ENCODE results near the gene PEDS1.
A peak's percentile ranks its signal among the peaks of the same experiment; 100 is the strongest.
"Not testable (repeated sequence)": the region's sequence is repeated elsewhere in the genome, so short reads cannot be mapped to it uniquely, and the experiment has no call there.

The PEDS1 gene

GRCh38 chr20:50182346-50182745, 28.8 kb upstream of the PEDS1 start:
- H3K27me3 Mint-ChIP-seq, result peaks cover 23% of the 10 kb centered on the region
- peaks cover 5% of the 10 kb centered on the region for H3K4me1 Mint-ChIP-seq (ENCODE audit: low read depth)
- H3K4me3 Mint-ChIP-seq, result no peak overlapping the region
- H3K27ac Mint-ChIP-seq, result no peak overlapping the region
- no peaks in the 10 kb centered on the region for H3K9me3 Mint-ChIP-seq
- H3K36me3 Mint-ChIP-seq (ENCODE audit: low read depth), result no peaks in the 10 kb centered on the region

- no peaks in the 10 kb centered on the region for H3K36me3 Mint-ChIP-seq (ENCODE audit: low read depth)
- no peak overlapping the region for H3K27ac Mint-ChIP-seq
- H3K9me3 Mint-ChIP-seq, result no peaks in the 10 kb centered on the region
- peaks cover 23% of the 10 kb centered on the region for H3K27me3 Mint-ChIP-seq
- no peak overlapping the region for H3K4me3 Mint-ChIP-seq
- peaks cover 4% of the 10 kb centered on the region for H3K4me1 Mint-ChIP-seq (ENCODE audit: low read depth)
Observed at GRCh38 chr20:50181344-50181743, 27.8 kb upstream of the PEDS1 start.

GRCh38 chr20:50178672-50179071, 25.1 kb upstream of the PEDS1 start:
- H3K9me3 Mint-ChIP-seq; H3K36me3 Mint-ChIP-seq (ENCODE audit: low read depth); H3K27ac Mint-ChIP-seq; H3K4me1 Mint-ChIP-seq (ENCODE audit: low read depth); H3K4me3 Mint-ChIP-seq; H3K27me3 Mint-ChIP-seq: not testable (repeated sequence)

GRCh38 chr20:50175938-50176933, 22.7 kb upstream of the PEDS1 start:
- Mint-ChIP-seq H3K27ac (no peak overlapping the region), H3K27me3 (peaks cover 9% of the 10 kb centered on the region), H3K4me3 (no peak overlapping the region), H3K9me3 (no peaks in the 10 kb centered on the region), H3K4me1 (ENCODE audit: low read depth) (peaks cover 3% of the 10 kb centered on the region), H3K36me3 (ENCODE audit: low read depth) (no peaks in the 10 kb centered on the region)

- Mint-ChIP-seq H3K4me1 (ENCODE audit: low read depth) (peaks cover 3% of the 10 kb centered on the region), H3K36me3 (ENCODE audit: low read depth) (no peaks in the 10 kb centered on the region), H3K9me3 (no peaks in the 10 kb centered on the region), H3K4me3 (no peak overlapping the region), H3K27me3 (peaks cover 14% of the 10 kb centered on the region), H3K27ac (no peak overlapping the region)
Observed at GRCh38 chr20:50174456-50174855, 20.9 kb upstream of the PEDS1 start.

GRCh38 chr20:50172347-50173013, 19.0 kb upstream of the PEDS1 start:
- no peaks in the 10 kb centered on the region for H3K36me3 Mint-ChIP-seq (ENCODE audit: low read depth)
- H3K4me3 Mint-ChIP-seq, result no peak overlapping the region
- H3K9me3 Mint-ChIP-seq, result no peaks in the 10 kb centered on the region
- peaks cover 14% of the 10 kb centered on the region for H3K27me3 Mint-ChIP-seq
- no peak overlapping the region for H3K27ac Mint-ChIP-seq
- no peaks in the 10 kb centered on the region for H3K4me1 Mint-ChIP-seq (ENCODE audit: low read depth)

GRCh38 chr20:50170549-50171220, 17.2 kb upstream of the PEDS1 start:
- Mint-ChIP-seq H3K4me1 (ENCODE audit: low read depth) (peaks cover 8% of the 10 kb centered on the region), H3K9me3 (no peaks in the 10 kb centered on the region), H3K27ac (no peak overlapping the region), H3K4me3 (no peak overlapping the region), H3K27me3 (peaks cover 14% of the 10 kb centered on the region), H3K36me3 (ENCODE audit: low read depth) (no peaks in the 10 kb centered on the region)

GRCh38 chr20:50169329-50169823, 15.9 kb upstream of the PEDS1 start:
- Mint-ChIP-seq H3K27me3 (peaks cover 14% of the 10 kb centered on the region), H3K36me3 (ENCODE audit: low read depth) (no peaks in the 10 kb centered on the region), H3K27ac (no peak overlapping the region), H3K4me1 (ENCODE audit: low read depth) (peaks cover 11% of the 10 kb centered on the region), H3K4me3 (no peak overlapping the region), H3K9me3 (no peaks in the 10 kb centered on the region)

GRCh38 chr20:50165684-50166554, 12.4 kb upstream of the PEDS1 start:
- Mint-ChIP-seq H3K27me3 (peaks cover 4% of the 10 kb centered on the region), H3K4me3 (peak overlapping the region; percentile 58), H3K9me3 (no peaks in the 10 kb centered on the region), H3K27ac (peak overlapping the region; percentile 10), H3K36me3 (ENCODE audit: low read depth) (no peaks in the 10 kb centered on the region), H3K4me1 (ENCODE audit: low read depth) (peaks cover 11% of the 10 kb centered on the region)

- H3K4me1 Mint-ChIP-seq (ENCODE audit: low read depth), result peaks cover 11% of the 10 kb centered on the region
- H3K27me3 Mint-ChIP-seq, result no peaks in the 10 kb centered on the region
- no peak overlapping the region for H3K4me3 Mint-ChIP-seq
- no peak overlapping the region for H3K27ac Mint-ChIP-seq
- no peaks in the 10 kb centered on the region for H3K36me3 Mint-ChIP-seq (ENCODE audit: low read depth)
- H3K9me3 Mint-ChIP-seq, result no peaks in the 10 kb centered on the region
Observed at GRCh38 chr20:50163570-50164317, 10.2 kb upstream of the PEDS1 start.

GRCh38 chr20:50161494-50161893, 8.0 kb upstream of the PEDS1 start:
- peaks cover 11% of the 10 kb centered on the region for H3K4me1 Mint-ChIP-seq (ENCODE audit: low read depth)
- not testable (repeated sequence) for H3K9me3 Mint-ChIP-seq; H3K27ac Mint-ChIP-seq; H3K36me3 Mint-ChIP-seq (ENCODE audit: low read depth); H3K27me3 Mint-ChIP-seq; H3K4me3 Mint-ChIP-seq

- H3K27ac Mint-ChIP-seq, result peak overlapping the region; percentile 83
- peaks cover 44% of the 10 kb centered on the region for H3K4me1 Mint-ChIP-seq (ENCODE audit: low read depth)
- H3K4me3 Mint-ChIP-seq, result peak overlapping the region; percentile 81
- H3K27me3 Mint-ChIP-seq, result no peaks in the 10 kb centered on the region
- peaks cover 10% of the 10 kb centered on the region for H3K36me3 Mint-ChIP-seq (ENCODE audit: low read depth)
- H3K9me3 Mint-ChIP-seq, result no peaks in the 10 kb centered on the region
Observed at GRCh38 chr20:50153153-50153499, 397 bp downstream of the PEDS1 start.

- Mint-ChIP-seq H3K27ac (peak overlapping the region; percentile 83), H3K27me3 (no peaks in the 10 kb centered on the region), H3K36me3 (ENCODE audit: low read depth) (peaks cover 12% of the 10 kb centered on the region), H3K4me3 (peak overlapping the region; percentile 81), H3K9me3 (no peaks in the 10 kb centered on the region), H3K4me1 (ENCODE audit: low read depth) (peaks cover 50% of the 10 kb centered on the region)
Observed at GRCh38 chr20:50152394-50153152, 950 bp downstream of the PEDS1 start.

Measured in stimulated activated naive CD8-positive, alpha-beta T cell treated with anti-CD3 and anti-CD28 coated beads, Interleukin-15, Interleukin-2, amounts not matched to agents 100 ng/mL and 50 ng/mL, for 24 hours (primary cell).